ENCODE data around the gene EPM2A. TPM values are rescaled to one million over a fixed set of nuclear protein-coding genes. Genes with fewer than 3 reads are reported as not detected.

Gene EPM2A
- total and polyA plus RNA-seq, 10 of the 15 experiments (the other 5 are each of a cell fraction or from before 2014, with no cell fraction given), result 3.4 to 13.0 (median 7.9) TPM

- Histone ChIP-seq H3K4me3 (no peak overlapping the region), H3K4me2 (ENCODE audit: control insufficient read depth, insufficient read depth) (no peak overlapping the region), H3K79me2 (ENCODE audit: control insufficient read depth, insufficient read depth, low read length) (no peaks in the 10 kb centered on the region), H3K36me3 (ENCODE audit: control insufficient read depth in 2 of 2, insufficient read depth in 2 of 2, low read length in 1 of 2) (no peaks in the 10 kb centered on the region), H4K20me1 (ENCODE audit: control insufficient read depth, insufficient read depth) (no peaks in the 10 kb centered on the region), H3K9me3 (replicated peaks; ENCODE audit: control insufficient read depth, insufficient read depth, low read length) (no peaks in the 10 kb centered on the region), H3K9ac (ENCODE audit: control insufficient read depth, insufficient read depth, low read length) (no peak overlapping the region), H3K4me1 (ENCODE audit: control insufficient read depth, insufficient read depth, low read length) (no peaks in the 10 kb centered on the region), H2AFZ (ENCODE audit: control insufficient read depth, low read depth, low read length) (no peak overlapping the region), H3K27ac (ENCODE audit: control insufficient read depth, insufficient read depth) (no peak overlapping the region), H3K27me3 (replicated peaks in 1 of 2; ENCODE audit: control insufficient read depth in 2 of 2, insufficient read depth in 2 of 2, low read length in 1 of 2) (no peaks in the 10 kb centered on the region)
- 95% methylated on average over 2 of the region's 2 CpGs for WGBS (ENCODE audit: insufficient coverage, insufficient replicate concordance, low lambda C conversion rate, missing lambda C conversion rate)
- intact Hi-C loops (cut with micrococcal nuclease; ENCODE audit: unreplicated experiment) (no loop called here), in situ Hi-C loops (cut with MboI) (no loop called here)
- no peak for ATAC-seq
- no peak for DNase-seq (ENCODE audit: low read depth, low spot score)
- ChIA-PET POLR2A (no interaction called here), CTCF (interaction anchor here (1.7 kb wide), 1 partner anchor 18 kb away, joined by 5 read pairs; no protein-coding TSS in a partner anchor), RAD21 (ENCODE audit: unreplicated experiment) (no interaction called here), SMC1A (ENCODE audit: uncharacterized antibody, unreplicated experiment) (no interaction called here)
- BruUV-seq (replicated peaks), result no TSS peak
- TF ChIP-seq MYC (IDR thresholded peaks at IDR 0.05; ENCODE audit: insufficient read depth, insufficient read length, insufficient replicate concordance, low read length, severe bottlenecking), result no peak
- TF ChIP-seq EZH2 (IDR thresholded peaks at IDR 0.05; ENCODE audit: borderline replicate concordance, control insufficient read depth, low read depth, low read length), result no peak
- no peak for TF ChIP-seq ELK1 (IDR thresholded peaks at IDR 0.05; ENCODE audit: low read depth, low read length)
- no peak for TF ChIP-seq LARP7 (IDR thresholded peaks at IDR 0.05)
- TF ChIP-seq ZNF622 (IDR thresholded peaks at IDR 0.05), result no peak
- TF ChIP-seq BMI1 (IDR thresholded peaks at IDR 0.05; ENCODE audit: borderline replicate concordance), result no peak
- no peak for TF ChIP-seq JUND (IDR thresholded peaks at IDR 0.05; ENCODE audit: low read depth, low read length)
- TF ChIP-seq ZBTB33 (IDR thresholded peaks at IDR 0.05), result no peak
- TF ChIP-seq ZNF384 (IDR thresholded peaks at IDR 0.05; ENCODE audit: borderline replicate concordance, low read depth, low read length), result no peak
- TF ChIP-seq BCLAF1 (IDR thresholded peaks at IDR 0.05), result no peak
- no peak for TF ChIP-seq BRCA1 (IDR thresholded peaks at IDR 0.05; ENCODE audit: low read depth, low read length)
- no peak for TF ChIP-seq SPI1 (IDR thresholded peaks at IDR 0.05; ENCODE audit: borderline replicate concordance, insufficient read depth, low read depth, low read length)
- TF ChIP-seq RELA (IDR thresholded peaks at IDR 0.05; ENCODE audit: borderline replicate concordance, partially characterized antibody), result no peak
- no peak for FAIRE-seq
These were observed 83.3 kb downstream of the EPM2A start for GRCh38 chr6:145651988-145652387.
